Liver (tissue), 9 donors: ENCODE measurements around the gene CREBBP. TPM values are rescaled to one million over a fixed set of nuclear protein-coding genes. Genes with fewer than 3 reads are reported as not detected.
"Not testable (repeated sequence)": the region's sequence is repeated elsewhere in the genome, so short reads cannot be mapped to it uniquely, and the experiment has no call there.

Experiments
- DNase-seq: peaks from one replicate; pipeline ENCODE4 v3.0.0-alpha.2; 2017; ENCODE audit warnings: low spot score
- H3K27ac ChIP-seq, 2 donors: one replicate each; pipeline ENCODE4 v1.7.0; 2013; ENCODE audit warnings: inconsistent platforms in 2 of 2, low read length in 2 of 2, control low read depth in 1 of 2, low read depth in 1 of 2, mild to moderate bottlenecking in 1 of 2
- H3K27me3 ChIP-seq, 4 donors: one replicate each; pipeline versions ENCODE4 v1.6.1 to v1.7.0; 2013; ENCODE audit warnings: low read length in 3 of 4, inconsistent platforms in 1 of 4, mild to moderate bottlenecking in 1 of 4, moderate library complexity in 1 of 4; ENCODE audit not compliant: control insufficient read depth in 4 of 4, insufficient read depth in 4 of 4
- H3K36me3 ChIP-seq, 4 donors: one replicate each; pipeline versions ENCODE4 v1.6.1 to v1.7.0; 2013; ENCODE audit warnings: low read length in 3 of 4, mild to moderate bottlenecking in 3 of 4, low read depth in 1 of 4, moderate library complexity in 1 of 4; ENCODE audit not compliant: control insufficient read depth in 4 of 4, insufficient read depth in 3 of 4
- H3K4me1 ChIP-seq, 4 donors: one replicate each; pipeline versions ENCODE4 v1.6.1 to v1.7.0; 2013; ENCODE audit warnings: low read length in 3 of 4, mild to moderate bottlenecking in 3 of 4, moderate library complexity in 1 of 4; ENCODE audit not compliant: control insufficient read depth in 4 of 4, insufficient read depth in 4 of 4
- H3K4me3 ChIP-seq, 3 donors: one replicate each; pipeline versions ENCODE4 v1.6.1 to v1.7.0; 2013; ENCODE audit warnings: low read length in 3 of 3, control low read depth in 1 of 3, low read depth in 1 of 3, mild to moderate bottlenecking in 1 of 3
- H3K9ac ChIP-seq, 2 donors: one replicate each; pipeline ENCODE4 v1.7.0; 2013; ENCODE audit warnings: low read length in 2 of 2, mild to moderate bottlenecking in 2 of 2, moderate library complexity in 2 of 2, control low read depth in 1 of 2, low read depth in 1 of 2
- H3K9me3 ChIP-seq, 4 donors: one replicate each; pipeline versions ENCODE4 v1.6.1 to v1.7.0; 2013; ENCODE audit warnings: low read length in 3 of 4; ENCODE audit not compliant: control insufficient read depth in 4 of 4
- ATF3 ChIP-seq: IDR thresholded peaks from 2 replicates; pipeline ENCODE4 v1.6.1; 2016; ENCODE audit warnings: antibody characterized with exemption
- EGR1 ChIP-seq, 2 donors: IDR thresholded peaks; 2 replicates each; pipeline ENCODE4 v1.6.1; 2016 to 2018; ENCODE audit warnings: antibody characterized with exemption in 2 of 2, low read depth in 2 of 2
- FOXA1 ChIP-seq: IDR thresholded peaks from 2 replicates; pipeline ENCODE4 v1.6.1; 2016; ENCODE audit warnings: antibody characterized with exemption
- FOXA2 ChIP-seq: IDR thresholded peaks from 2 replicates; pipeline ENCODE4 v1.6.1; 2016; ENCODE audit warnings: antibody characterized with exemption
- GABPA ChIP-seq, 2 donors: IDR thresholded peaks in 1 of 2; conservative IDR thresholded peaks in 1 of 2; 2 replicates each; pipeline ENCODE4 v1.6.1; 2016; ENCODE audit warnings: antibody characterized with exemption in 2 of 2, mild to moderate bottlenecking in 1 of 2, moderate library complexity in 1 of 2
- HNF4G ChIP-seq: IDR thresholded peaks from 2 replicates; pipeline ENCODE4 v1.6.1; 2016; ENCODE audit warnings: antibody characterized with exemption
- JUND ChIP-seq, 2 donors: IDR thresholded peaks; 2 replicates each; pipeline ENCODE4 v1.6.1; 2016; ENCODE audit warnings: antibody characterized with exemption in 2 of 2
- MAX ChIP-seq: IDR thresholded peaks from 2 replicates; pipeline ENCODE4 v1.6.1; 2016; ENCODE audit warnings: antibody characterized with exemption
- NR2F2 ChIP-seq: IDR thresholded peaks from 2 replicates; pipeline ENCODE4 v1.6.1; 2016; ENCODE audit warnings: antibody characterized with exemption
- RAD21 ChIP-seq, 2 donors: IDR thresholded peaks; 2 replicates each; pipeline ENCODE4 v1.6.1; 2016; ENCODE audit warnings: antibody characterized with exemption in 2 of 2, mild to moderate bottlenecking in 2 of 2
- REST ChIP-seq: IDR thresholded peaks from 2 replicates; pipeline ENCODE4 v1.6.1; 2016; ENCODE audit warnings: antibody characterized with exemption, mild to moderate bottlenecking
- RXRA ChIP-seq, 2 donors: IDR thresholded peaks; 2 replicates each; pipeline ENCODE4 v1.6.1; 2017 to 2018; ENCODE audit warnings: antibody characterized with exemption in 2 of 2, mild to moderate bottlenecking in 1 of 2
- SP1 ChIP-seq: IDR thresholded peaks from 2 replicates; pipeline ENCODE4 v1.6.1; 2018; ENCODE audit warnings: antibody characterized with exemption, mild to moderate bottlenecking
- TAF1 ChIP-seq: conservative IDR thresholded peaks from 2 replicates; pipeline ENCODE4 v1.6.1; 2016; ENCODE audit warnings: antibody characterized with exemption, mild to moderate bottlenecking
- YY1 ChIP-seq: IDR thresholded peaks from 2 replicates; pipeline ENCODE4 v1.6.1; 2016; ENCODE audit warnings: antibody characterized with exemption, mild to moderate bottlenecking
- WGBS: extraction: QIAGEN DNeasy Blood & Tissue Kit; methylation state at CpG from one replicate; pipeline ENCODE4 v1.1.7; 2013; 5-methylcytosine and 5-hydroxymethylcytosine counted together
- polyA plus RNA-seq, 2 donors: library from polyadenylated mRNA; stranded (reverse) in 1 of 2; unstranded in 1 of 2; fragments of 200-250 nt in 1 of 2; fragments of >200 nt in 1 of 2; fragmentation: Nextera tagmentation in 1 of 2; extraction: Ambion mirVana in 1 of 2; gene quantifications; one replicate each; pipeline versions ENCODE4 v1.2.1 to v1.2.3, GENCODE V29; 2013 to 2015
- total RNA-seq, 2 donors: library from RNA; depleted of rRNA; stranded (reverse); fragments of >200 nt; gene quantifications; one replicate each; pipeline ENCODE4 v1.2.3, GENCODE V29; 2014
- TF ChIP-seq, protein P1 (sequence below): fragments of 150-350 bp; IDR thresholded peaks from 2 replicates; pipeline ENCODE4 v1.5.1; 2017; ENCODE audit warnings: improper control_type of control experiment, low read depth, low read length; ENCODE audit not compliant: missing input control
- TF ChIP-seq, protein P2 (sequence below): IDR thresholded peaks from 2 replicates; pipeline ENCODE4 v1.6.1; 2016; ENCODE audit warnings: antibody characterized with exemption
- donor health status: healthy.
- donor health status: healthy.
- donor health status: healthy.
- donor health status: healthy.
- donor health status: healthy.

The CREBBP gene
- total RNA-seq, result 10 to 100 TPM; 25.6 to 25.8 TPM
- polyA plus RNA-seq, result 10 to 100 TPM in 1 of 2 donors, 1 to 10 TPM in 1; 7.0 to 13.3 TPM

DNA sequence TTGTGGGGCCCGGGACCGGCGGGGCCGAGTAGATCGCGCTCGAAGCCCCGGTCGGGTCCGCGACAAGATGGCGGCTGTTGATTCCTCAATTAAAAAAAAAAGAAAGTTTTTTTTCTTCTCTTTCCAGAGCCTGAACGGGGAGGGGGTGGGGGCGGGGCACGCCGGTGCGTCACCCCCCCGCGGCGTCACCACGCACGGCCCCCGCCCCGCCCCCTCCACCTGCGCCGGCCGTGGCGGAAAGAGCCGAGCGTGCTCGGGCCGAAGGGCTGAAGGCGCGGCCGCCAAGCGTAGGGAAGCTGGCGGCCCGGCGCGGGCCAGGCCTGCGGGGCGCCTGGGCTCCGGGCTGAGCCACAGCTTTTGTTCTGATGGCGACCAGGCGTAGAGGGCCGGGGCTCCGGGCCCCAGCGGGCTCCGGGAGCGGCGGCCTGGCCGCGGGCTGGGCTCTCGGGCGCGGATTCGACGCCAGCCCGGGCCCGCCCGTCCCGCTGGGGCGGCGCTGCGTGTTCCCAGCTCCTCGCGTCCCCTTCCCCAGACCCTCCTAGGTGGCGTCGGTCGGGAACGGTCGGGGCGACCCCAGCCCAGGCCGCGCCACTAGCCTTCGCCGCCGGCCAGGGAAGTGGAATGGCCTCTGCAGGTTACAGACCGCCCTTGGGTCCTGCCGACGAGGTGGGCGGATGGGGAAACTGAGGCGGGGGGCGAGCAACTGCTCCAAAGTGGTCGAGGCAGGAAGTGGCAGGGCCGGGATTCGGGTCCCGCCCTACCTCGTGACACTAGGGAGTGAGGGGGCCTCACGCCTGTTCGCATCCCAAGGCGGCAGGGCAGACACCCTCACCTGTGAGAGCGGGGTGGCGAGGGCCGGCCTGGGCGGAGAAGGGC, at the start of gene CREBBP:
Gene CREBBP, minus strand, starts transcription at position 91 of the 876 bp plus-strand sequence. CDS start 797 bp downstream, outside the sequence.
- peak within 1 kb of the TSS; percentile 82 to 97 (median 92) for H3K4me3 ChIP-seq
- H3K27me3 ChIP-seq, result no peaks in the 10 kb centered on the region
- DNase-seq, result peak; percentile 92
- H3K4me1 ChIP-seq, result peaks cover 10 to 42% (median 32%) of the 10 kb centered on the region in 4 donors
- H3K27ac ChIP-seq, result peak within 1 kb of the TSS; percentile 64 to 74
- TF ChIP-seq YY1 (peak; percentile 67), RAD21 (IDR thresholded peaks at IDR 0.05) (no peak), SP1 (no peak)
- H3K9me3 ChIP-seq, result no peaks in the 10 kb centered on the region
- H3K9ac ChIP-seq, result peak within 1 kb of the TSS; percentile 81 to 97
- WGBS, result 7% methylated on average over 96 of the region's 96 CpGs
- no peaks in the 10 kb centered on the region for H3K36me3 ChIP-seq

DNA sequence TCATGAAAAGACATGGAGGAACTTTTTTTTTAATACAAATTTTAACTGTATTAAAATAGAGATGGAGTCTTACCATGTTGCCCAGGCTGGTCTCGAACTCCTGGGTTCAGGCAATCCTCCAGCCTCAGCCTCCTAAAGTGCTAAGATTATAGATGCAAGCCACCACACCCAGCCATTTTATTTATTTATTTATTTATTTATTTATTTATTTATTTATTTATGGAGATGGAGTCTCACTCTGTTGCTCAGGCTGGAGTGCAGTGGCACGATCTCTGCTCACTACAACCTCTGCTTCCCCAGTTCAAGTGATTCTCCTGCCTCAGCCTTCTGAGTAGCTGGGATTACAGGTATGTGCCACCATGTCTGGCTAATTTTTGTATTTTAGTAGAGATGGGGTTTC, 46.6 kb upstream of the CREBBP start:
- WGBS, result 98% methylated on average over 2 of the region's 2 CpGs
- DNase-seq, H3K9ac ChIP-seq, H3K9me3 ChIP-seq, H3K27ac ChIP-seq, H3K4me1 ChIP-seq, H3K4me3 ChIP-seq, H3K36me3 ChIP-seq, H3K27me3 ChIP-seq: not testable (repeated sequence)

- no peak for DNase-seq
Measured at GRCh38 chr16:3924763-3925162, 44.2 kb upstream of the CREBBP start.

More at GRCh38 chr16:3924763-3925162, 44.2 kb upstream of the CREBBP start:
- no peak overlapping the region for H3K9ac ChIP-seq
- no peaks in the 10 kb centered on the region for H3K27me3 ChIP-seq
- TF ChIP-seq TAF1, result no peak
- no peak for TF ChIP-seq RXRA (IDR thresholded peaks at IDR 0.05)
- no peak for TF ChIP-seq EGR1 (IDR thresholded peaks at IDR 0.05; ENCODE audit: low read depth in 2 of 2)
- no peak for TF ChIP-seq NR2F2
- no peak for TF ChIP-seq REST
- TF ChIP-seq, protein P1, sequence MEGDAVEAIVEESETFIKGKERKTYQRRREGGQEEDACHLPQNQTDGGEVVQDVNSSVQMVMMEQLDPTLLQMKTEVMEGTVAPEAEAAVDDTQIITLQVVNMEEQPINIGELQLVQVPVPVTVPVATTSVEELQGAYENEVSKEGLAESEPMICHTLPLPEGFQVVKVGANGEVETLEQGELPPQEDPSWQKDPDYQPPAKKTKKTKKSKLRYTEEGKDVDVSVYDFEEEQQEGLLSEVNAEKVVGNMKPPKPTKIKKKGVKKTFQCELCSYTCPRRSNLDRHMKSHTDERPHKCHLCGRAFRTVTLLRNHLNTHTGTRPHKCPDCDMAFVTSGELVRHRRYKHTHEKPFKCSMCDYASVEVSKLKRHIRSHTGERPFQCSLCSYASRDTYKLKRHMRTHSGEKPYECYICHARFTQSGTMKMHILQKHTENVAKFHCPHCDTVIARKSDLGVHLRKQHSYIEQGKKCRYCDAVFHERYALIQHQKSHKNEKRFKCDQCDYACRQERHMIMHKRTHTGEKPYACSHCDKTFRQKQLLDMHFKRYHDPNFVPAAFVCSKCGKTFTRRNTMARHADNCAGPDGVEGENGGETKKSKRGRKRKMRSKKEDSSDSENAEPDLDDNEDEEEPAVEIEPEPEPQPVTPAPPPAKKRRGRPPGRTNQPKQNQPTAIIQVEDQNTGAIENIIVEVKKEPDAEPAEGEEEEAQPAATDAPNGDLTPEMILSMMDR, result no peak
- TF ChIP-seq FOXA1, result no peak
- TF ChIP-seq HNF4G, result no peak
- TF ChIP-seq YY1, result no peak
- TF ChIP-seq ATF3, result no peak
- TF ChIP-seq JUND (IDR thresholded peaks at IDR 0.05), result no peak
- TF ChIP-seq GABPA (IDR thresholded peaks at IDR 0.05 in 1 of 2, conservative IDR thresholded peaks at IDR 0.05 in 1 of 2), result no peak
- no peak for TF ChIP-seq RAD21 (IDR thresholded peaks at IDR 0.05)
- TF ChIP-seq FOXA2, result no peak
- TF ChIP-seq, protein P2, sequence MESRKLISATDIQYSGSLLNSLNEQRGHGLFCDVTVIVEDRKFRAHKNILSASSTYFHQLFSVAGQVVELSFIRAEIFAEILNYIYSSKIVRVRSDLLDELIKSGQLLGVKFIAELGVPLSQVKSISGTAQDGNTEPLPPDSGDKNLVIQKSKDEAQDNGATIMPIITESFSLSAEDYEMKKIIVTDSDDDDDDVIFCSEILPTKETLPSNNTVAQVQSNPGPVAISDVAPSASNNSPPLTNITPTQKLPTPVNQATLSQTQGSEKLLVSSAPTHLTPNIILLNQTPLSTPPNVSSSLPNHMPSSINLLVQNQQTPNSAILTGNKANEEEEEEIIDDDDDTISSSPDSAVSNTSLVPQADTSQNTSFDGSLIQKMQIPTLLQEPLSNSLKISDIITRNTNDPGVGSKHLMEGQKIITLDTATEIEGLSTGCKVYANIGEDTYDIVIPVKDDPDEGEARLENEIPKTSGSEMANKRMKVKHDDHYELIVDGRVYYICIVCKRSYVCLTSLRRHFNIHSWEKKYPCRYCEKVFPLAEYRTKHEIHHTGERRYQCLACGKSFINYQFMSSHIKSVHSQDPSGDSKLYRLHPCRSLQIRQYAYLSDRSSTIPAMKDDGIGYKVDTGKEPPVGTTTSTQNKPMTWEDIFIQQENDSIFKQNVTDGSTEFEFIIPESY, result no peak
- TF ChIP-seq MAX, result no peak
- no peak overlapping the region for H3K27ac ChIP-seq
- H3K9me3 ChIP-seq, result no peaks in the 10 kb centered on the region
- H3K4me3 ChIP-seq, result no peak overlapping the region
- no peaks in the 10 kb centered on the region for H3K36me3 ChIP-seq
- H3K4me1 ChIP-seq, result peaks cover 0 to 2% (median 0%) of the 10 kb centered on the region in 4 donors
